OCI-LY3 (cell line): ENCODE data around the gene TMEM106C.

Source experiments
- H2AFZ ChIP-seq: fragments of 200-600, 300-600 bp; shearing (Covaris generic); 2 replicates; pipeline ENCODE4 v1.6.0; 2014; ENCODE audit warnings: antibody characterized with exemption, low read depth, low read length
- H3K27ac ChIP-seq: fragments of 200-600, 300-600 bp; sonication (generic); 2 replicates; pipeline ENCODE4 v1.5.1; 2014; ENCODE audit warnings: mild to moderate bottlenecking, low read length, moderate library complexity, mixed read lengths
- H3K27me3 ChIP-seq: fragments of 200-600, 300-600 bp; sonication (generic); 2 replicates; pipeline ENCODE4 v1.6.1; 2014; ENCODE audit warnings: low read depth, low read length, mixed read lengths
- H3K36me3 ChIP-seq: fragments of 200-600, 300-600 bp; sonication (generic); replicated peaks from 2 replicates; pipeline ENCODE3; 2014; ENCODE audit warnings: low read depth, low read length, mixed read lengths
- H3K4me1 ChIP-seq: fragments of 300-600, 200-600 bp; sonication (generic); 2 replicates; pipeline ENCODE4 v1.6.1; 2014; ENCODE audit warnings: low read length, mixed read lengths
- H3K4me2 ChIP-seq: fragments of 200-600, 300-600 bp; sonication (generic); 2 replicates; pipeline ENCODE4 v1.6.1; 2014; ENCODE audit warnings: low read length, mixed read lengths
- H3K4me3 ChIP-seq: fragments of 300-600, 200-600 bp; sonication (generic); 2 replicates; pipeline ENCODE4 v1.5.1; 2014; ENCODE audit warnings: antibody characterized with exemption, mild to moderate bottlenecking, low read length, moderate library complexity
- H3K79me2 ChIP-seq: fragments of 300-600, 200-600 bp; shearing (Covaris generic); 2 replicates; pipeline ENCODE4 v1.6.1; 2014; ENCODE audit warnings: mild to moderate bottlenecking, low read length, mixed read lengths
- H3K9ac ChIP-seq: fragments of 300-600, 200-600 bp; shearing (Covaris generic); 2 replicates; pipeline ENCODE4 v1.6.0; 2014; ENCODE audit warnings: mild to moderate bottlenecking, low read length, moderate library complexity
- H3K9me3 ChIP-seq: fragments of 200-600, 300-600 bp; shearing (Covaris generic); 2 replicates; pipeline ENCODE4 v1.6.1; 2014; ENCODE audit warnings: low read length, mixed read lengths; ENCODE audit not compliant: insufficient read depth
- H4K20me1 ChIP-seq: fragments of 200-600, 300-600 bp; sonication (generic); 2 replicates; pipeline ENCODE4 v1.6.1; 2016; ENCODE audit warnings: low read length, mixed read lengths; ENCODE audit not compliant: insufficient read depth
- EZH2phosphoT487 ChIP-seq: fragments of 200-600 bp; shearing (Covaris generic); IDR thresholded peaks from 2 replicates; pipeline ENCODE4 v1.6.1; 2018; ENCODE audit warnings: antibody characterized with exemption, mixed run types, low read depth
- TF ChIP-seq, protein P1 (sequence below): fragments of 200-600, 300-600 bp; sonication (generic); IDR thresholded peaks from 2 replicates; pipeline ENCODE4 v1.5.1; 2014; ENCODE audit warnings: antibody characterized with exemption, low read length, low read depth

The TMEM106C gene

GRCh38 chr12:47995981-47996401 lies 32.6 kb downstream of the TMEM106C start:
- no peaks in the 10 kb centered on the region for H3K36me3 ChIP-seq
- no peaks in the 10 kb centered on the region for H3K9me3 ChIP-seq
- no peak overlapping the region for H3K9ac ChIP-seq
- TF ChIP-seq EZH2phosphoT487: no peak
- TF ChIP-seq, protein P1, sequence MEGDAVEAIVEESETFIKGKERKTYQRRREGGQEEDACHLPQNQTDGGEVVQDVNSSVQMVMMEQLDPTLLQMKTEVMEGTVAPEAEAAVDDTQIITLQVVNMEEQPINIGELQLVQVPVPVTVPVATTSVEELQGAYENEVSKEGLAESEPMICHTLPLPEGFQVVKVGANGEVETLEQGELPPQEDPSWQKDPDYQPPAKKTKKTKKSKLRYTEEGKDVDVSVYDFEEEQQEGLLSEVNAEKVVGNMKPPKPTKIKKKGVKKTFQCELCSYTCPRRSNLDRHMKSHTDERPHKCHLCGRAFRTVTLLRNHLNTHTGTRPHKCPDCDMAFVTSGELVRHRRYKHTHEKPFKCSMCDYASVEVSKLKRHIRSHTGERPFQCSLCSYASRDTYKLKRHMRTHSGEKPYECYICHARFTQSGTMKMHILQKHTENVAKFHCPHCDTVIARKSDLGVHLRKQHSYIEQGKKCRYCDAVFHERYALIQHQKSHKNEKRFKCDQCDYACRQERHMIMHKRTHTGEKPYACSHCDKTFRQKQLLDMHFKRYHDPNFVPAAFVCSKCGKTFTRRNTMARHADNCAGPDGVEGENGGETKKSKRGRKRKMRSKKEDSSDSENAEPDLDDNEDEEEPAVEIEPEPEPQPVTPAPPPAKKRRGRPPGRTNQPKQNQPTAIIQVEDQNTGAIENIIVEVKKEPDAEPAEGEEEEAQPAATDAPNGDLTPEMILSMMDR: no peak
- H3K4me3 ChIP-seq: no peak overlapping the region
- no peaks in the 10 kb centered on the region for H4K20me1 ChIP-seq
- no peak overlapping the region for H2AFZ ChIP-seq
- no peak overlapping the region for H3K27ac ChIP-seq
- H3K27me3 ChIP-seq: peaks cover 47% of the 10 kb centered on the region
- H3K4me1 ChIP-seq: no peaks in the 10 kb centered on the region
- H3K79me2 ChIP-seq: no peaks in the 10 kb centered on the region
- no peak overlapping the region for H3K4me2 ChIP-seq

- H3K27me3 ChIP-seq: peaks cover 47% of the 10 kb centered on the region
- no peak overlapping the region for H3K4me2 ChIP-seq
Observed at GRCh38 chr12:47997321-47997720, 33.9 kb downstream of the TMEM106C start.

GRCh38 chr12:47999816-48000215 lies 36.4 kb downstream of the TMEM106C start:
- Histone ChIP-seq H4K20me1 (no peaks in the 10 kb centered on the region), H3K36me3 (no peaks in the 10 kb centered on the region), H3K9ac (no peak overlapping the region), H3K4me1 (no peaks in the 10 kb centered on the region), H3K4me2 (no peak overlapping the region), H2AFZ (no peak overlapping the region), H3K4me3 (no peak overlapping the region), H3K79me2 (no peaks in the 10 kb centered on the region), H3K9me3 (no peaks in the 10 kb centered on the region), H3K27ac (no peak overlapping the region), H3K27me3 (peaks cover 43% of the 10 kb centered on the region)
- TF ChIP-seq, protein P1: no peak
- TF ChIP-seq EZH2phosphoT487: no peak

More at GRCh38 chr12:47997321-47997720, 33.9 kb downstream of the TMEM106C start:
- no peaks in the 10 kb centered on the region for H3K4me1 ChIP-seq
- H3K27ac ChIP-seq: no peak overlapping the region
- no peaks in the 10 kb centered on the region for H3K79me2 ChIP-seq
- no peaks in the 10 kb centered on the region for H3K36me3 ChIP-seq
- no peaks in the 10 kb centered on the region for H4K20me1 ChIP-seq
- no peak overlapping the region for H3K4me3 ChIP-seq
- TF ChIP-seq, protein P1: no peak
- no peak for TF ChIP-seq EZH2phosphoT487
- no peaks in the 10 kb centered on the region for H3K9me3 ChIP-seq
- H3K9ac ChIP-seq: no peak overlapping the region
- H2AFZ ChIP-seq: no peak overlapping the region

- Histone ChIP-seq H2AFZ (no peak overlapping the region), H3K9ac (no peak overlapping the region), H3K9me3 (no peaks in the 10 kb centered on the region), H3K27ac (no peak overlapping the region), H4K20me1 (no peaks in the 10 kb centered on the region), H3K4me3 (no peak overlapping the region), H3K4me1 (no peaks in the 10 kb centered on the region), H3K79me2 (no peaks in the 10 kb centered on the region), H3K36me3 (no peaks in the 10 kb centered on the region), H3K4me2 (no peak overlapping the region), H3K27me3 (peaks cover 42% of the 10 kb centered on the region)
- TF ChIP-seq, protein P1: no peak
- no peak for TF ChIP-seq EZH2phosphoT487
Observed at GRCh38 chr12:48000878-48001504, 37.6 kb downstream of the TMEM106C start.
